GM21528 (cell line): Measurements from ENCODE around the gene ZNF892.
"Not testable (repeated sequence)": the region's sequence is repeated elsewhere in the genome, so short reads cannot be mapped to it uniquely, and the experiment has no call there.

Experiments used
- ATAC-seq: cut with Tn5 transposase; IDR thresholded peaks from one replicate; pipeline ENCODE4 v1.9.1; 2021; ENCODE audit warnings: mild to moderate bottlenecking, moderate library complexity; ENCODE audit not compliant: unreplicated experiment, low FRiP score

The ZNF892 gene

DNA sequence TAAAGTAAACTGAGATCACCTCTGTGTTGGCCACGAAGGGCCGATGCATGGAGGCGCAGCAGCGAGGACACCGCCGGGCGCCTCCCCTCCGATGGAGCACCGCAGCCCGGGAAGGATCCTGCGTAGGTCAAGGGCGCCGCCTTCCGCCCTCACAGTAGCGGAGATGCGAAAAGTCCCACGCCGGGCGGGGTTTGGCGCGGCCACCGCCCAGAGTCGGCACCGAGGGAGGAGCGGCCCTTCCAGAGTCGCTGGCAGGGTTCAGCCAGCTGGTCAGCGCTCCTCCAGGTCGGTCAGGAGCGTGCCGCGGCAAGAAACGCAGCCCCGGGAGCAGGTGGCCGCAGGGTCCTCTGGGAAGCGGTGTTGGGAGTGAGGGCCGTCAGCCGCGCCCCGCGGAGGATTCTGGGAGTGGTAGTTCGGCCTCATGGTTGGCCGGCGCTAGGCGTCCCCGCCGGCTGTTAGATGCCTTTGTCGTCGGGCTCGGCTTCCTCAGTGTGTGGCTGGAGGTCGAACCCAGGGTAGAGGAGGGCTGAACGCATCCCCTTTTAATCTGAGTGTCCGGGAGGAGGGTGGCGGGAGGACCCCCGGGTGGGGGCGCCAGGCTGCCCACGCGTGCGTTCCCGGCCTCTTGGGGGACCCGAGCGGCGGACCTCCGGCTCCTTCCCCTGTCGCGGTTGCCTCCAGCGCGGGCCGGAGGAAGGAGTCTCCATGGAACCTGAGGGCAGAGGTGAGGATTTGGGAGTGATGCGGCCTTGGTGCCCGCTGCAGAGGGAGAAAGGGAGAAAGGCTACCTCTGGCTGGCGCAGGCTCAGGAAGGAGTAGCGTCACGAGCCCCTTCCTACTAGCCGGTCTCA lies at the start of gene ZNF892:
Gene ZNF892 (plus strand): TSS at position 411 of the 851 bp plus-strand sequence. CDS start 295 bp downstream, at position 706.
- ATAC-seq = peak; percentile 98

DNA sequence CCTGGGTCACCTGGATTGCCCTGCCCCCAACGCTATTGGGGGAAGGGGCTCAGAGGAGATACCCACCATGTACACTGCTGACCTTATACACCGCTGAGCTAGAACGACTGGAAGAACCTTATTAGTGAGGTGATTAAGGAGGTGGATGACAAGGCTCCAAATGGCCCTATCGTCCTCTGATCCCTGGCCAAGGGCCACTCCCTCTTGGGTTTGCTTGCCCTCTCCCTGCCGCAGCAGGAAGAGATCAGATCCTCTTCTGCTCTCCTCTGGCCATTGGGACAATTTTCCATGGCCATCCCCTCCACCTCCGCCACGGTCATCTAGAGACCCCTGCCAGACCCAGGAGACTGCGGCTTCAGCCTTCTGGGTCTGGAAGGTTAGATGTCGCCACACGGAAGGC lies 48.9 kb upstream of the ZNF892 start:
- no peak for ATAC-seq

DNA sequence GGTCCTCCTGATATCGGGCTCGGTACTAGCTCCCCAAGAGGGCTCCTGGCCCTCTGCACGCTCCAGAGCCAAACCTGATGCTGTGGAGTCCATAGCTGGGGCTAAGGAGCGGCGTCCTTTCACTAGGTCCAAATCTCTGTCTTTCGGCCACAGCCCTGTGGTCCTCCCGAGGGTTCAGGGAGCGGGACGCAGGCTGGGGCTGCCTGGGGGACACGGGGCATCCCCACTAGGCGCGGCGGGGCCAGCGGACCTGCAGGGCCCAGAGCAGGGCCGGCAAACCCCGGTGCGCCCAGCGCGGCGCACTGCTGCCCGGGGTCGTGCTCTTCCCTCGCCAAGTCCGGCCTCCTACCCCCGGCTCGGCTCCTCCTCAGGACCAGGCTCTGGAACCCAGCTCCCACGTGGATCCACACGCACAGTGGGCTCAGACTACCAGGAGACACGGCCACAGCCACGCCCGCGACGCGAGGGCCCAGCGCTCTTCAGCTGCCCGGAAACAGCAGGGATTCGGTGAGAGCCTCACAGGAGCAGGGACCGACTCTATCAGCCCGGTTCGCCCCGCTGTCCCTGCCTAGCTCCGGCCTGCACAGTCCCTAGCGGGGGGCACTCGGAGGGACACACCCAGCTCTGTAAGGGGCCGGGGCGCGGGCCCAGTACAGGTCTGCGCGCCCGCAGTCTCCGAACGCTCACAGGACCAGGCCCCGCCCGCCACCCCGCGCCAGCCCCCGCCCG lies 48.3 kb upstream of the ZNF892 start:
- peak; percentile 46 for ATAC-seq

DNA sequence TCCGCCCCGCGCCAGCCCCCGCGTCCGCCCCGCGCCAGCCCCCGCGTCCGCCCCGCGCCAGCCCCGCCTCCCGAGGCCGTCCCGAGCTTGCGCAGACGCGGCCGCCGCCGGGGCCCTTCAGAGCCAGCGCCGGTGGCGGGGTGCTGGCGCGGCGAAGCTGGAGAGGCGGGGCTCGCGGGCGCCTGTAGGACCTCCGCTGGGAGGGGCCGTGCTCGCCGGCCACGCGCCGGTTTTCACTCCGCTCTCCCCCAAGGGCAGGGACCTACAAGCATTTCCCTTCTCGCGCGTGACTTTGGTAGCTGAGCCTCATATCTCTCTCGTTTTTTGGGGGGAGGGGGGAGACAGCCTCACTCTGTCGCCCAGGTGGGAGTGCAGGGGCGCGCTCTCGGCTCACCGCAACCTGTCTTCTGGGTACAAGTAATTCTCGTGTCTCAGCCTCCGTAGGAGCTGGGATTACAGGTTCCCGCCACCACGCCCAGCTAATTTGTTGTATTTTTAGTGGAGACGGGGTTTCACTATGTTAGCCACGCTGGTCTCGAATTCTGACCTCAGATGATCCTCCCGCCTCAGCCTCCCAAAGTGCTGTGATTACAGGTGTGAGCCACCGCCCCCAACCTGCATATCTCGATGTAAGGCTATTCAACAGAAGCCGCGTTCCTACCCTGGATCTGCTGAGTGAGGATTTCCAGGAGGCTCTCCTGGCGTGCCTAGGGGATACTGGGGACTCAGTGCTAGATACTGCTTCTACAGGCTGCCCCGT lies 47.5 kb upstream of the ZNF892 start, which contains the start of gene ZNF514:
Gene ZNF514 (minus strand): TSS at position 159 of the 760 bp plus-strand sequence. CDS start 6,595 bp downstream, outside the sequence.
- peak; percentile 82 for ATAC-seq

DNA sequence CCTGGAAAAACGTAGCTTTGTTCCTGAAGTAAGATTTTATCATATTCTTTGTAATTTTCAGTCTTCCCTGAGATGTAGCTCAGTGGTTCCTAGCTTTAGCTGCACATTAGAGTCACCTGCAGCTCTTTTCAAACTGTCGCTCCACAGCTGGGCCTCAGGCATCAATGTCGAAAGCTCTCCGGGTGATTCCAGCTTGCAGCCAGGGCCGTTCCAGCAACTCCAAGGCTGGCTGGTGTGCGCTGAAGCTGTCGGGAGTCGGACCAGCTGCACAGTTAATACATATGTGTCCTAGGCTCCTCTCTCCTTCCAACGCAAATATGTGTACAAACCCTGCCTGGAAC lies 42.3 kb upstream of the ZNF892 start:
- peak; percentile 12 for ATAC-seq

DNA sequence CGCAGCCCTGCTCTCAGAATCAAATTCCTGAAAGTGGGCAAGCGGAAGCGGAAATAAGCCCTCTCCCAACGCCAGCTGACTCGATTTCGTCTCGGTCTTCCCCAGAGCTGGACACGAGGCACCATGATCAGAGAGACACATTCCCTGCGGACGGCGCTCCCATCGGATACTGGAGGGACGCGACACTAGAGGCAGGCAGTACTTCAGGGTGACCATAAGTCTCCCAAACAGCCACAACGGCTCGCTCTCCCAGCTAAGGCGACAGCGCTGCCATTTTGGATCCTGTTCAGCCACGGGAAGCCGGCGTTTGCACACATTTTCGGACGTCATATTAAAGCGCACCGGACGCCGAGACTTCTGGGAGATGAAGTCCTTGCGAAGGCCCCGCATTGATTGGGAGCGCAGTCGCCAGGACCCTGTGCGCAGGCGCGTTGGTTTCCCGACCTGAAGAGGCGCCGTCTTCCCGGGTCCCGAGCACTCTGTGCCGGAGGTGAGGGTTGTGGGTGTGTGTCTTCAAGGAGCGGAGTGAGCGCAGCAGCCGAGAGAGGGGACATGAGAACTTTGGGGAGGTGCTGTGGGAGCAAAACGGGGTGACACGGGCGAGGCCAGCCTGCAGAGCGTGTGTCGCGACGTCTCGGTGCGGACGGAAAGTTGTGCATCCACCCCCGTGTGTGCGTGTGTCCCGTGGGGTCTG lies 41.8 kb upstream of the ZNF892 start, which contains the start of gene ZNF2:
Gene ZNF2 (plus strand): TSS at position 439 of the 694 bp plus-strand sequence. CDS start 10,418 bp downstream, outside the sequence.
- ATAC-seq = peak; percentile 93

DNA sequence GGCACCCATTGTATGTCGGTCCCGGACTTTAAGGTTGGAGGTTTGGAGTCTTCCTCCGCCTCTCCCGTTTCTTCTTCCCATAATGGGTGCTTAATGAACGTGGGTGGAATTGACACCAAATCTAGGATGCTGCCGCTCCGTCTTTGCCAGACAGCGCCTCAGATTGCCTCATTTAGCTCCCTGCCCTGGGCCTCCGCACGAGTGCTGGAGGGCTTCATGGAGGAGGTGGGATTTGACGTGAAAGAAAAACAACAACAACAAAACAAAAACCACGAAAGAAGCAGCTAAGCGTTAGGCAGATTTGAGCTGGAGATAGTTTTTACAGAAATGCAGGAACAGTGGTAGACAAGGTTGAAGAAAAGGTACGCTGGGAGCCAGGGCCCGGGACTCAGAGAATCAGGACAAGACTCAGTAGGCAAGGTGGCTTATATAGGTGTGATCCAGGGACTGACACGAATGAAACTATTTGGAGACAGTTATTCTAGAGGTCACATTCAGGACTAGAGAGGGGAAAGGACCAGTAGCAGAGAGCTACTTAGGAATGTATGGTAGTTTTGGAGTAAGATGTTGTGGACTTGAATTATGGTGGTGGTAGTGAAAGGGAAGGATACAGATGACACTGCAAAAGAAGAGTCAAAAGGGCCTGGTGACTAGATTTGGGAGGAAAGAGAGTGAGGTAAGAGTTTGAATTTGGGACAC lies 41.1 kb upstream of the ZNF892 start:
- ATAC-seq = peak; percentile 22

DNA sequence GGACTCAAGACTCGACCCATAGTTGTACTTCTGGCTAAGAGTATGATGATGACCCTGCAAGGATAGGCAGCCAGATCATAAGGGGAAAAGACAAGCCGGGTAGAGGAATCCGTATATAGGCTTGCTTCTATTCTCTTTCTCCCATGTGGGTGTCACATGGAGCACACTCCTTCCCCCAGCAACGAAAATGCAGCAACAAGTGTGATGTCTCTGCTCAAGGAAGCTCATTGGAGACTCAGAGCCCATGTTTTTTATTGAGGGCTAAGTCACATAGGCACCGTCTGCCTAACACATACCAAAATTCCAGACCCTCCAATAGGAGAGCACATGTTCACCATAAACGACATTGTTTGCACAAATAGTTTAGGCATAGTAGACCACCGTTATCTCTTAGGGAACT lies 35.4 kb upstream of the ZNF892 start:
- ATAC-seq = no peak

DNA sequence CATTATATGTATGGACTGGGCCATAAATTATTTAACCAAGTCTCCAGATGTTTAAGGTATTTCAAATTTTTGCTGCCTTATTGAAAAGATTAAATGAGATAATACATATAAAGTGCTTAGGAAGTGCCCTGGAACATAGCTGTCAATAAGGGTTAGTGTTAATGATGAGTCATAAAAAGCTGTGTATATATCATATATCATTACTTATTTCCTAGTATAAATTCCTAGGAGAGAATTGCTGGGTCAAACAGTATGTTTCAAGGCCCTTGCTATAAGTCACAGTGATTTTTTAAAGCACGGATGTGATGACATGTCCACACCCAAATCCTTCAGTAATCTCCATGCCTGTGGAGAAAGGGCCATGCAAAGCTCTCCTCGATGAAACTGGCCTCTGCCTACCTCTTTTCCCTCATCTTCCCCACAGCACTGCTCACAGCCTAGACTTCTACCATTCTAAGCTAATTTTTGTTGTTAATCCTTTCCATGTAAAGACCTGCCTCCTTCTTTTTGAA lies 33.2 kb upstream of the ZNF892 start:
- no peak for ATAC-seq

DNA sequence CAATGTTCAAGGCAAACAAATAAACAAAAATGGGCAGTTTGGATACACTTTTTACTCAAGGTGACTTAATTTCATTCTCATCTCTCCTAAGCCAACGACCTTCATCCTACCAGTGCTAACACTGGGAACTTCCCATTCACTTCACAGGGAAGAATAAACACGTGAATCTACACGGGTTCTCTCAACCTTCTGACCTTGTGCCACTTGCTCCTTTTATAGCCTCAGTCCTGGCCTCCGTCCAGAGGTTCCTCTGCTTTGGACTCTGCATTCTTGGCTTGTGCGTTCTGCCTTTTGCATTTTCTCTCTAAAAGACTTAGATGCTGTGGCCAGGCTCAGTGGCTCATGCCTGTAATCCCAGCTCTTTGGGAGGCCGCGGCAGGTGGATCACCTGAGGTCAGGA lies 27.9 kb upstream of the ZNF892 start:
- ATAC-seq = no peak

DNA sequence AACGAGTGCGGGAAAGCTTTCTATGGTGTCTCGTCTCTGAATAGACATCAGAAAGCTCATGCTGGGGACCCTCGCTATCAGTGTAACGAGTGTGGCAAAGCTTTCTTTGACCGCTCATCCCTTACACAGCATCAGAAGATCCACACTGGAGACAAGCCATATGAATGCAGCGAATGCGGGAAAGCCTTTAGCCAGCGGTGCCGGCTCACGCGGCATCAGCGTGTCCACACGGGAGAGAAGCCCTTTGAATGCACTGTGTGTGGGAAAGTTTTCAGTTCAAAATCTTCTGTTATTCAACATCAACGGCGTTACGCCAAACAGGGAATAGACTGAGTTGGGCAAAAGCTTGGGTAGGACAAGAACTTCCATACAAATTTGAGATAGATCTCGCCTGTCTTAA lies 25.5 kb upstream of the ZNF892 start:
- no peak for ATAC-seq

DNA sequence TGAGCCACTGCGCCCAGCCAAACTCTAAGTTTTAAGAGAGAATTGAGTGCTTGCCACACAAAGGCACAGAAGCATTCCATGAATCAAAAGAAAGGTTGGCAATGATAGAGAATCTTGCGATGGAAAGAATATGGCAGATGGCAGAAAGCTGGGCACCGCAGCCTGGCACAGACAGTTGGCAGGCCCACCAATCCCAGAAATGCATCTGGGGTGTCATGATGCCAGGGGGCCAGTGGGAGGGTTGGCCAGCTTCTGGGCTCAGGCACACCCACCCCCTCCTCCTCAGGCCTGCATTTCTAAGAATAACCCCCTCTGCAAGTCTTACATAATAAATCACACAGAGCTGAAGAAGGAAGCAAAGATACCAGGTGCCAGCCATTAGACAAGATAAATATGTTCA lies 22.1 kb upstream of the ZNF892 start:
- ATAC-seq = no peak

DNA sequence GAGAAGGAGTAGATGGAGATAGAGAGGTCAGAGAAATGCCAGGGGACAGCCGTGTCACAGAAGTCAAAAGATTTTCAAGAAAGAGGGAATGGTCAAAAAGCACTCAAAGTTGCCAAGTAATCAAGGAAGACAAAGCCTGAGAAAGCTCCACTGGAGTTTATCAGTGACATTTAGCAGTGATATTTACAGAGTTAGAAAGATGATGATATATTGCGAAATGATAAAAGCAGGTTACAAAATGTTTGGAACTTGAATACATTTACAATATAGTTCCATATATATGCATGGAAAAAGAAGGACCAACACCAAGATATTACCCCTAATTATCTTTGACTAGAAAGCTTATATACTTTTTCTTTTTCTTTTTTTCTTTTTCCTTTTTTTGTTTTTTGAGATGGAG lies 21.3 kb upstream of the ZNF892 start:
- no peak for ATAC-seq

DNA sequence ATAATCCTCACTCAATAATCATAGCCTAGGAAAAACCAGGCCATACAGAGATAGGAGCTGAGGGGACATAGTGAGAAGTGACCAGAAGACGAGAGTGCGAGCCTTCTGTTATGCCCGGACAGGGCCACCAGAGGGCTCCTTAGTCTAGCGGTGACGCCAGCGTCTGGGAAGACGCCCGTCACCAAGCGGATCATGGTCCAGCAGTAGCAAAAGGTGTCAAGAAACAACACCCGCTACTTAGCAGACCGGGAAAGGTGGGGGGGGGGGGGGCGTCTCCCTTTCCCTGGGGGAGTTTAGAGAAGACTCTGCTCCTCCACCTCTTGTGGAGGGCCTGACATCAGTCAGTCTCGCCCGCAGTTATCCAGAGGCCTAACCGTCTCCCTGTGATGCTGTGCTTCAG lies 14.4 kb upstream of the ZNF892 start:
- ATAC-seq = not testable (repeated sequence)

DNA sequence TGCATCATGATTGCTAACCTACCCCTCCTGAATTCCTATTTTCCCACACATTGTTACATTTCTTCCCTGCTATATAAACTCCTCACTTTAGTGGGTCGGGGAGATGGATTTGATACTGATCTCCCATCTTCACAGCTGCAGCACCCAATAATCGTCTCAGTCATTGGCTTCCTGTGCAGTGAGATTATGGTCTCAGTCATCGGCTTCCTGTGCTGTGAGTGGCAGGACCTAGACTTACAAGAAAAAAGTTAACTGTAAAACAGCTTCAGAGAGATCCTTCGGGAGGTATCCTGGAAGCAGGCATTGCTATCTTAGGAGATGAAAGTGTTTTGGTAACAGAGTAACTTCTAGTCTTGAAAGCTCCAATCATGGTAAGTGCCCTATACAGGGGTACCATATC lies 3.4 kb upstream of the ZNF892 start:
- no peak for ATAC-seq

DNA sequence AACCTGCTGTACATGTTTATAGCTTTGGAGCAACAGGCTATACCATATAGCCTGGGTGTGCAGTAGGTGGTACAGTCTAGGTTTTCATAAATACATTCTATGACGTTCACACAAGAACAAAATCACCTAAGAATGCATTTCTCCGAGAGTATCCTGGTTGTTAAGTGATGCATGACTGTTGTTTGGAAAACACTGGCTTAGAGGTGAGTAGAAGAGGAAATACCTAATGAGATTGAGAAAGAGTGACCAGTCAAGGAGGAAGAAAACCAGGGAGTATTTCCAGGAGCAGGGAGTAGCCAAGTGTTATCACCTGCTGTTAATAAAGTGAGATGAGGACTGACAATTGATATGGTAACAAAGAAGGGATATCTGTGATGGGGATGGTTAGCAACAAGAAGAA lies 2.9 kb upstream of the ZNF892 start:
- no peak for ATAC-seq

DNA sequence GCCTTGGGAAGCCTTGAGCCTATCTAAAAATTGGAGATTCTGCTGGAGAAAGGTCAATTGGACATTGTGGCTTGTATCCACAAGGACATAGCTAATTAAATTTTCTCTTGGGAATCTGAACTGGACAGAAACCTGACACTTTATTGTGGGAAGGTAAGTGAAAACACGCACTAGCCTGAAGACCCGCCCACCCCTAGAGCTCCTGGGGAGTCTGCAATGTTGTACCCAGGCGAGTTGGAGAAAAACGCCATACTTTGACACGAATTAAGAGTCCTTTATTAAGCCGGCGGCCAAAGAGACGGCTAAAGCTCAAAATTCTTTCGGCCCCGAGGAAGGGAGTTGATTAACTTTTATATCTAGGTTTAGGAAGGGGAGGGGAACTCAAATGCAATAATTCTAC lies 1.2 kb upstream of the ZNF892 start:
- no peak for ATAC-seq

DNA sequence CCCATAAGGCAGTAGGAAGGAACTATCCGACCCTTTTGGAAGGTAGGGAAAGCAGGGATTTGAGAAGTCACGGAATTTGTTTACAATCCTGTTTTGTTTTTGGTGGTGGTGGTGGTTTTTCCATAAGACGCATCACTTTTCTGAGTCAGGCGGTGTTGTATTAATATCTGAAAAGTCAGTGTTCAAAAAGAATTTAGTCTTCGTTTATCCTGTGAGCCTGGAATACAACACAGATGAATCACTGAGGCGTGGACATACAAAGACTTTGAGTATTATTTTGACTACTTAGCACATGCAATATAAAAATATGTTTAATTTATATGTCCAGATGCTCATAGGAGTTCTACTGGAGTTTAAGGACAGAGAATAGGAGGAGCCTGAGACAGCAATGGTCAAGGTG lies 785 bp downstream of the ZNF892 start:
- ATAC-seq = no peak

DNA sequence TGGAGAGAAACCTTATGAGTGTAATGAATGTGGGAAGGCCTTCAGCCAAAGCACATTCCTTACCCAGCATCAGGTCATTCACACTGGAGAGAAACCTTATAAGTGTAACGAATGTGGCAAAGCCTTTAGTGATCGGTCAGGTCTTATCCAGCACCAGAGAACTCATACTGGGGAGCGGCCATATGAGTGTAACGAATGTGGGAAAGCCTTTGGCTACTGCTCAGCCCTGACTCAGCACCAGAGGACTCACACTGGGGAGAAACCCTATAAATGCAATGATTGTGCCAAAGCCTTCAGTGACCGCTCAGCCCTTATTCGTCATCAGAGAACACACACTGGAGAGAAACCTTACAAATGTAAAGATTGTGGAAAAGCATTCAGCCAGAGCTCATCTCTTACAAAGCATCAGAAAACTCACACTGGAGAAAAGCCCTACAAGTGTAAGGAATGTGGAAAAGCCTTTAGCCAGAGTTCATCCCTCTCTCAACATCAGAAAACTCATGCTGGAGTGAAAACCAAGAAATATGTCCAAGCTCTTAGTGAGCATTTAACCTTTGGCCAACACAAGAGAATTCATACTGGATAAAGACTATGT lies 7.8 kb downstream of the ZNF892 start:
- no peak for ATAC-seq
